Kidney (tissue), 22 donors: ENCODE results near the gene TMEM164. TPM values are rescaled to one million over a fixed set of nuclear protein-coding genes. Genes with fewer than 3 reads are reported as not detected.

Experiments
- DNase-seq, 5 donors: peaks; one replicate each; pipeline ENCODE4 v3.0.0-alpha.2; 2013 to 2020
- FAIRE-seq: peaks from 2 replicates; lab custom pipeline; 2012; peaks lifted over from hg19 to GRCh38; lab: Jason Lieb, UNC
- H3K27ac ChIP-seq, 2 donors: one replicate each; pipeline ENCODE4 v1.7.0; 2013; ENCODE audit warnings: low read depth in 2 of 2, low read length in 2 of 2, inconsistent platforms in 1 of 2
- H3K27me3 ChIP-seq: one replicate; pipeline ENCODE4 v1.7.1; 2013; ENCODE audit warnings: low read length, inconsistent platforms; ENCODE audit not compliant: control insufficient read depth, insufficient read depth
- H3K36me3 ChIP-seq, 3 donors: one replicate each; pipeline versions ENCODE4 v1.7.0 to v1.7.1; 2013; ENCODE audit warnings: low read length in 3 of 3, control low read depth in 1 of 3, inconsistent platforms in 1 of 3; ENCODE audit not compliant: insufficient read depth in 3 of 3, control insufficient read depth in 2 of 3
- H3K4me1 ChIP-seq, 3 donors: one replicate each; pipeline versions ENCODE4 v1.7.0 to v1.7.1; 2013; ENCODE audit warnings: low read length in 3 of 3, inconsistent platforms in 1 of 3, low read depth in 1 of 3; ENCODE audit not compliant: control insufficient read depth in 2 of 3, insufficient read depth in 2 of 3
- H3K4me3 ChIP-seq, 3 donors: one replicate each; pipeline versions ENCODE4 v1.7.0 to v1.8.1; 2013; ENCODE audit warnings: low read length in 3 of 3, control low read depth in 1 of 3, inconsistent platforms in 1 of 3
- H3K9ac ChIP-seq, 3 donors: one replicate each; pipeline versions ENCODE4 v1.7.0 to v1.7.1; 2013; ENCODE audit warnings: low read length in 3 of 3, control low read depth in 1 of 3, inconsistent platforms in 1 of 3
- H3K9me3 ChIP-seq, 3 donors: one replicate each; pipeline versions ENCODE4 v1.7.0 to v1.7.1; 2013; ENCODE audit warnings: low read length in 3 of 3, control low read depth in 1 of 3, inconsistent platforms in 1 of 3; ENCODE audit not compliant: control insufficient read depth in 2 of 3, insufficient read depth in 1 of 3
- intact Hi-C: fragments of 100-400 bp; cut with DNase I; formaldehyde crosslinking; loops from one replicate; pipeline ENCODE4 v1.11.1; 2022
- long read RNA-seq, 10 donors: library from polyadenylated mRNA in 1 of 10; unstranded in 1 of 10; transcript quantifications; one replicate each; pipeline ENCODE4 v2.0.0 and lab custom pipeline, GENCODE V29; 2021 to 2026
- polyA plus RNA-seq: library from polyadenylated mRNA; stranded (reverse); fragments of 350-450 nt; fragmentation: Illumina TruSeq; extraction: RNeasy Lipid Tissue Mini Kit (QIAGEN cat#74804); gene quantifications from one replicate; pipeline ENCODE4 v1.2.3, GENCODE V29; 2014; ENCODE audit warnings: low read depth, low replicate concordance; ENCODE audit not compliant: insufficient read depth
- total RNA-seq: library from RNA; stranded (reverse); fragmentation: NEBNext Ultra II Directional; extraction: Animal tissue kit (Norgen Biotek cat#: 25700); gene quantifications from one replicate; pipeline ENCODE4 v1.2.1, GENCODE V29; 2021
- TF ChIP-seq, protein P1 (sequence below): IDR thresholded peaks from 3 replicates; pipeline ENCODE4 v1.5.1; 2012; ENCODE audit warnings: mild to moderate bottlenecking, moderate library complexity, borderline replicate concordance; ENCODE audit not compliant: insufficient read depth; ENCODE audit errors: extremely low read depth
- donor health status: control.
- donor health status: control.
- donor health status: control.
- donor health status: control.
- donor health status: control.
- donor health status: DM: yes; HTN: yes; CAD: no.
- donor health status: Normal renal cell carcinoma (clear cell type).

Gene TMEM164
- 36.0 TPM for total RNA-seq
- 16.9 TPM for polyA plus RNA-seq
- long read RNA-seq, donor 1, full-length matches to known transcripts: 4 of 4 reads
- long read RNA-seq, donor 1, partial matches to known transcripts: 0 of 4 reads
- long read RNA-seq, donor 1, other reads (novel, unspliced or antisense): 0 of 4 reads
- long read RNA-seq, donor 2, full-length matches to known transcripts: 2 of 2 reads
- long read RNA-seq, donor 2, partial matches to known transcripts: 0 of 2 reads
- long read RNA-seq, donor 2, other reads (novel, unspliced or antisense): 0 of 2 reads
- long read RNA-seq, donor 3, full-length matches to known transcripts: 3 of 3 reads
- long read RNA-seq, donor 3, partial matches to known transcripts: 0 of 3 reads
- long read RNA-seq, donor 3, other reads (novel, unspliced or antisense): 0 of 3 reads
- long read RNA-seq, donor 4, full-length matches to known transcripts: 2 of 2 reads
- long read RNA-seq, donor 4, partial matches to known transcripts: 0 of 2 reads
- long read RNA-seq, donor 4, other reads (novel, unspliced or antisense): 0 of 2 reads
- long read RNA-seq, donor 5: 0 reads
- long read RNA-seq, donor 6: 0 reads
- long read RNA-seq, donor 7, partial matches to known transcripts: 0 of 12 reads
- long read RNA-seq, donor 7, other reads (novel, unspliced or antisense): 11 of 12 reads
- long read RNA-seq, donor 8, full-length matches to known transcripts: 2 of 2 reads
- long read RNA-seq, donor 8, partial matches to known transcripts: 0 of 2 reads
- long read RNA-seq, donor 8, other reads (novel, unspliced or antisense): 0 of 2 reads
- long read RNA-seq, donor 9, full-length matches to known transcripts: 1 of 1 reads
- long read RNA-seq, donor 9, partial matches to known transcripts: 0 of 1 reads
- long read RNA-seq, donor 9, other reads (novel, unspliced or antisense): 0 of 1 reads
- long read RNA-seq, donor 10, full-length matches to known transcripts: 2 of 12 reads
- long read RNA-seq, donor 10, partial matches to known transcripts: 10 of 12 reads
- long read RNA-seq, donor 10, other reads (novel, unspliced or antisense): 0 of 12 reads

DNA sequence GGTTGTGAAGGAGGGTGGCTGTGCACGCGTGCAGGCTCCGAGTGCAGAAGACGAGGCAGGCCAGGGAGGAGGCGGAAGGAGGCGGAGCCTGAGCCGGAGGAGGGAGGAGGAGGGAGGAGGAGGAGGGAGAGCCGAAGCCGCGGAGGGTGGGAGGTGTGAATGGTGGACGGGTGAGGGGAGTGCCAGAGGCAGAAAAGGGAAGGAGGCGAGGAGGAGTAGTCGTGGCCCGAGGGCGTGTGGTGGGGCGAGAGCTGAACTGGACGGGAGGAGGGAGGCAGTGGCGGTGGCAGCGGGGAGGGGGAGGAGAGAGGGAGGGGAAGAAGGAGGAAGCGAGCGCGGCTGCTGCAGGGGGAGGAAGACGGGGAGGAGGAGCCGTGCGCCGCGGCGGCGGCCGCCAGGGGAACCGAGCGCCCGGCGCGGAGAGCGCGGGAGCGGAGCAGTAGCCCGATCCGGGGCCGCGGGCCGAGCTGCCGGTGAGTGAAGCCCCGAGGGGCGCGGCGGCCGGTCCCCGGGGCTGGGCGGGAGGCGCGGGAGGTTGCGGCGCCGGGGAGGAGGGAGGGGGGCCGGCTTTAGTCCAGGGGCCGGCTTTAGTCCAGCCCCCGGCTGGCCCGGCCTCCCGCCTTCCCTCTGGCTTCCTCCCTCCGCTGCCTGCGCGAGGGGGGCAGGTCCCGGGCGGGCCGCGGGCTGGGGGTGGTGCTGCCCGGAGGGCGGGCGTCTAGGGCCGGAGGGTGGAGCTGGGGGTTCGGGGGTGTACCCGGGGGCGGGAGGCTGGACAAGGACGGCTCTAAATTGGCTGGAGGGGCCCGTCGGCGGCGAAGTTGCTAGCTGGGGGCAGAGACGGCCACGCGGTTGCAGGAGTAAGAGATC lies at the start of gene TMEM164:
TMEM164 (plus strand) TSS at position 815 of the 867 bp plus-strand sequence. CDS start 661 bp downstream, outside the sequence.
- FAIRE-seq: no peak
- TF ChIP-seq, protein P1, sequence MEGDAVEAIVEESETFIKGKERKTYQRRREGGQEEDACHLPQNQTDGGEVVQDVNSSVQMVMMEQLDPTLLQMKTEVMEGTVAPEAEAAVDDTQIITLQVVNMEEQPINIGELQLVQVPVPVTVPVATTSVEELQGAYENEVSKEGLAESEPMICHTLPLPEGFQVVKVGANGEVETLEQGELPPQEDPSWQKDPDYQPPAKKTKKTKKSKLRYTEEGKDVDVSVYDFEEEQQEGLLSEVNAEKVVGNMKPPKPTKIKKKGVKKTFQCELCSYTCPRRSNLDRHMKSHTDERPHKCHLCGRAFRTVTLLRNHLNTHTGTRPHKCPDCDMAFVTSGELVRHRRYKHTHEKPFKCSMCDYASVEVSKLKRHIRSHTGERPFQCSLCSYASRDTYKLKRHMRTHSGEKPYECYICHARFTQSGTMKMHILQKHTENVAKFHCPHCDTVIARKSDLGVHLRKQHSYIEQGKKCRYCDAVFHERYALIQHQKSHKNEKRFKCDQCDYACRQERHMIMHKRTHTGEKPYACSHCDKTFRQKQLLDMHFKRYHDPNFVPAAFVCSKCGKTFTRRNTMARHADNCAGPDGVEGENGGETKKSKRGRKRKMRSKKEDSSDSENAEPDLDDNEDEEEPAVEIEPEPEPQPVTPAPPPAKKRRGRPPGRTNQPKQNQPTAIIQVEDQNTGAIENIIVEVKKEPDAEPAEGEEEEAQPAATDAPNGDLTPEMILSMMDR: no peak
- Histone ChIP-seq H3K4me1 (peaks cover 0 to 16% (median 0%) of the 10 kb centered on the region in 3 donors), H3K9me3 (no peaks in the 10 kb centered on the region), H3K27ac (peak within 1 kb of the TSS; percentile 82 to 85), H3K4me3 (peak within 1 kb of the TSS; percentile 61 to 71 (median 64)), H3K36me3 (no peaks in the 10 kb centered on the region), H3K9ac (peak within 1 kb of the TSS in 2 of 3 donors; percentile 42 to 65), H3K27me3 (peaks cover 3% of the 10 kb centered on the region)
- intact Hi-C loops: no loop called here
- peak; percentile 84 to 95 (median 89) for DNase-seq

- TF ChIP-seq, protein P1: no peak
- no peaks in the 10 kb centered on the region for H3K36me3 ChIP-seq
- intact Hi-C loops: no loop called here
- no peaks in the 10 kb centered on the region for H3K27me3 ChIP-seq
- FAIRE-seq (no peak), DNase-seq (no peak)
- H3K4me3 ChIP-seq: no peak overlapping the region
- no peak overlapping the region for H3K9ac ChIP-seq
- H3K4me1 ChIP-seq: no peaks in the 10 kb centered on the region
- H3K27ac ChIP-seq: no peak overlapping the region
- H3K9me3 ChIP-seq: no peaks in the 10 kb centered on the region
These were observed 48.6 kb upstream of the TMEM164 start for GRCh38 chrX:109954333-109954732.

GRCh38 chrX:109954955-109955354 lies 48.0 kb upstream of the TMEM164 start:
- TF ChIP-seq, protein P1: no peak
- no peak overlapping the region for H3K27ac ChIP-seq
- intact Hi-C loops: no loop called here
- no peaks in the 10 kb centered on the region for H3K9me3 ChIP-seq
- no peaks in the 10 kb centered on the region for H3K4me1 ChIP-seq
- DNase-seq (no peak), FAIRE-seq (no peak)
- H3K27me3 ChIP-seq: no peaks in the 10 kb centered on the region
- no peaks in the 10 kb centered on the region for H3K36me3 ChIP-seq
- H3K4me3 ChIP-seq: no peak overlapping the region
- no peak overlapping the region for H3K9ac ChIP-seq
